ENCODE measurements around the gene NCOR2. TPM values are rescaled to one million over a fixed set of nuclear protein-coding genes. Genes with fewer than 3 reads are reported as not detected.

NCOR2 gene
- polyA plus RNA-seq, 1 donor (not counting 4 experiments of a cell fraction or from before 2014, with no cell fraction given) = 4.7 TPM

DNA sequence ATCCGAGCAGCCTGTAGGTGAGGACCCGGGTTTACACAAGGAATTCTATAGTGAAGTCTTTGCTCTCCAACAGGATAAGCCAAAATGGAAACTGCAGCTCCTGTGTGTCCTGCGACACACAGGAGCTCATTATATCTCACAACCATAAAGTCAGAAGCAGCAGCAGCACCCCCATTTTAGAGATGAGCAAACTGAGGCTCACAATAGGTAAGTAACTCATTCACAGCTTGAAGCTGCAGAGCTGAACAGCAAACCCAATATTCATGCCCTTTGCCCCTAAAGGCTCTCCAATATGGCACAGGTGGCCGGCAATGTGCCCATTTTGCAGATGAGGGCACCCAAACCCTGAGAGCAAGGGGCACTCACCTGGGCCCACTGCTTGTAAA is 4.6 kb downstream of the NCOR2 start:
- Histone ChIP-seq H3K79me2 (ENCODE audit: control insufficient read depth, insufficient read depth, low read length) (peaks cover 88% of the 10 kb centered on the region), H3K36me3 (ENCODE audit: control insufficient read depth in 2 of 2, extremely low read depth in 1 of 2, insufficient read depth in 2 of 2, low read length in 2 of 2) (peaks cover 5 to 7% of the 10 kb centered on the region in 2 experiments), H3K9me1 (ENCODE audit: control insufficient read depth, extremely low read depth, insufficient read depth, low read length) (peaks cover 3% of the 10 kb centered on the region), H3K27me3 (ENCODE audit: control insufficient read depth, extremely low read depth, insufficient read depth, low read length) (no peaks in the 10 kb centered on the region), H3K27ac (ENCODE audit: control insufficient read depth, insufficient read depth, low read length) (no peak overlapping the region), H2AFZ (ENCODE audit: control insufficient read depth, low read length) (no peak overlapping the region), H4K20me1 (ENCODE audit: control insufficient read depth, extremely low read depth, insufficient read depth, low read length) (peaks cover 54% of the 10 kb centered on the region), H3K4me2 (ENCODE audit: control insufficient read depth, extremely low read depth, insufficient read depth, low read depth, low read length) (no peak overlapping the region), H3K4me1 (ENCODE audit: control insufficient read depth, extremely low read depth, insufficient read depth, low read length) (peaks cover 36% of the 10 kb centered on the region), H3K9ac (ENCODE audit: control insufficient read depth, extremely low read depth, insufficient read depth, low read length) (no peak overlapping the region), H3K9me3 (ENCODE audit: control insufficient read depth, low read depth, low read length) (no peaks in the 10 kb centered on the region), H3K4me3 (ENCODE audit: control insufficient read depth in 2 of 3, extremely low read depth in 1 of 3, insufficient read depth in 2 of 3, low read depth in 1 of 3, low read length in 3 of 3) (no peak overlapping the region)
- dilution Hi-C loops (cut with MboI; ENCODE audit: extremely low pct_ligation_motif_present, low sequenced_read_pairs) = no loop called here
- no peak for FAIRE-seq
- TF ChIP-seq EZH2 (IDR thresholded peaks at IDR 0.05; ENCODE audit: low read length) = no peak
- TF ChIP-seq, protein P1, sequence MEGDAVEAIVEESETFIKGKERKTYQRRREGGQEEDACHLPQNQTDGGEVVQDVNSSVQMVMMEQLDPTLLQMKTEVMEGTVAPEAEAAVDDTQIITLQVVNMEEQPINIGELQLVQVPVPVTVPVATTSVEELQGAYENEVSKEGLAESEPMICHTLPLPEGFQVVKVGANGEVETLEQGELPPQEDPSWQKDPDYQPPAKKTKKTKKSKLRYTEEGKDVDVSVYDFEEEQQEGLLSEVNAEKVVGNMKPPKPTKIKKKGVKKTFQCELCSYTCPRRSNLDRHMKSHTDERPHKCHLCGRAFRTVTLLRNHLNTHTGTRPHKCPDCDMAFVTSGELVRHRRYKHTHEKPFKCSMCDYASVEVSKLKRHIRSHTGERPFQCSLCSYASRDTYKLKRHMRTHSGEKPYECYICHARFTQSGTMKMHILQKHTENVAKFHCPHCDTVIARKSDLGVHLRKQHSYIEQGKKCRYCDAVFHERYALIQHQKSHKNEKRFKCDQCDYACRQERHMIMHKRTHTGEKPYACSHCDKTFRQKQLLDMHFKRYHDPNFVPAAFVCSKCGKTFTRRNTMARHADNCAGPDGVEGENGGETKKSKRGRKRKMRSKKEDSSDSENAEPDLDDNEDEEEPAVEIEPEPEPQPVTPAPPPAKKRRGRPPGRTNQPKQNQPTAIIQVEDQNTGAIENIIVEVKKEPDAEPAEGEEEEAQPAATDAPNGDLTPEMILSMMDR (optimal IDR thresholded peaks at IDR 0.05 in 1 of 3, IDR thresholded peaks at IDR 0.05 in 1 of 3, conservative IDR thresholded peaks at IDR 0.05 in 1 of 3; ENCODE audit: extremely low read depth in 1 of 3, insufficient read depth in 2 of 3, low read length in 3 of 3) = no peak
- no peak for DNase-seq (ENCODE audit: low read depth, low spot score)

DNA sequence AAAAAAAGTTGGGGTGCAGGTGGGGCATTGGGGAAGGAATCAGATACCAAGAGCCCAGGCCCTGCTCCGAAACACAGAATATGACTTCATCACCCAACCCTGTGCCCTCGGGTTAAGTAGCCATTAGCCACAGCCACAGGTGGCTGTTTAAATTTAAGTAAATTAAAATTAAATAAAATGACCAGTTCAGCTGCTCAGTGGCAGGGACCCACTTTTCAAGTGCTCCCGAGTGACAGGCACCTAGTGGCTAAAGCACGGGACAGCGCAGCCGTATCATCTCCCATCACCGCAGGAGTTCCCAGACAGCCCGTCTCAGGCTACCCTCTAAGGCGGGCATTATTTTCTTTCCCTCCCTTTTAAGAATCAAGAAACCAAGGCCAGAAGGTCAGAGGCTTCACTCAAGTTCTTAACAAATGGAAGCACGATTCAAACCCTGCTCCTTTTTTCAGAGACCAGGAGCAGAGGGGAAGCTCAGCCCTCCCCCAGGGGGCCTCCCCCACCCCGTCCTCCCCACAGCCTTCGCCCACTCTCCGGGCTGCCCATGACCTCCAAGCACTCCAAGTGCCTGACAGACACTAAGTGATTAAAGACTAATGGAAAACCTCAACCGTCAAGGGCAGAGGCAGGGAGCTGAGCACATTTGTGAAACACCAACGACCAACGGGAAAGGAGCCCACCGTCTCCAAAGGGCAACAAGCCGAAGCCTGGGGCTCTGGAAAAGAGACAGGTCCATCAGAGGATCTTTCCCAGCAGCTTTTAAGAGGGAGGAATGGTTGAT is 5.2 kb downstream of the NCOR2 start:
- no peak overlapping the region for H2AFZ ChIP-seq (ENCODE audit: control insufficient read depth, low read length)
- dilution Hi-C loops (cut with MboI; ENCODE audit: extremely low pct_ligation_motif_present, low sequenced_read_pairs) = no loop called here
- peaks cover 55% of the 10 kb centered on the region for H4K20me1 ChIP-seq (ENCODE audit: control insufficient read depth, extremely low read depth, insufficient read depth, low read length)
- no peak overlapping the region for H3K27ac ChIP-seq (ENCODE audit: control insufficient read depth, insufficient read depth, low read length)
- peaks cover 33% of the 10 kb centered on the region for H3K4me1 ChIP-seq (ENCODE audit: control insufficient read depth, extremely low read depth, insufficient read depth, low read length)
- DNase-seq (ENCODE audit: low read depth, low spot score) (no peak), FAIRE-seq (no peak)
- H3K36me3 ChIP-seq (ENCODE audit: control insufficient read depth in 2 of 2, extremely low read depth in 1 of 2, insufficient read depth in 2 of 2, low read length in 2 of 2) = peaks cover 5 to 10% of the 10 kb centered on the region in 2 experiments
- H3K79me2 ChIP-seq (ENCODE audit: control insufficient read depth, insufficient read depth, low read length) = peaks cover 94% of the 10 kb centered on the region
- TF ChIP-seq, protein P1 (optimal IDR thresholded peaks at IDR 0.05 in 1 of 3, IDR thresholded peaks at IDR 0.05 in 1 of 3, conservative IDR thresholded peaks at IDR 0.05 in 1 of 3; ENCODE audit: extremely low read depth in 1 of 3, insufficient read depth in 2 of 3, low read length in 3 of 3) = no peak
- no peak for TF ChIP-seq EZH2 (IDR thresholded peaks at IDR 0.05; ENCODE audit: low read length)
- H3K4me3 ChIP-seq (ENCODE audit: control insufficient read depth in 2 of 3, extremely low read depth in 1 of 3, insufficient read depth in 2 of 3, low read depth in 1 of 3, low read length in 3 of 3) = no peak overlapping the region
- H3K9me1 ChIP-seq (ENCODE audit: control insufficient read depth, extremely low read depth, insufficient read depth, low read length) = peaks cover 3% of the 10 kb centered on the region
- no peak overlapping the region for H3K4me2 ChIP-seq (ENCODE audit: control insufficient read depth, extremely low read depth, insufficient read depth, low read depth, low read length)
- no peak overlapping the region for H3K9ac ChIP-seq (ENCODE audit: control insufficient read depth, extremely low read depth, insufficient read depth, low read length)
- no peaks in the 10 kb centered on the region for H3K9me3 ChIP-seq (ENCODE audit: control insufficient read depth, low read depth, low read length)
- no peaks in the 10 kb centered on the region for H3K27me3 ChIP-seq (ENCODE audit: control insufficient read depth, extremely low read depth, insufficient read depth, low read length)

All from keratinocyte (primary cell).